B cell (primary cell): ENCODE measurements around the gene EMC6.

Source experiments
- EZH2 ChIP-seq: IDR thresholded peaks from 2 replicates; pipeline ENCODE4 v1.6.1; 2012; ENCODE audit warnings: borderline replicate concordance, low read depth, mild to moderate bottlenecking, moderate library complexity, low read length; ENCODE audit not compliant: insufficient read depth, poor library complexity, severe bottlenecking
- TF ChIP-seq, protein P1 (sequence below): fragments of 200-600 bp; IDR thresholded peaks from one replicate; pipeline ENCODE4 v1.8.0; 2022; ENCODE audit warnings: antibody characterized with exemption, mild to moderate bottlenecking

DNA sequence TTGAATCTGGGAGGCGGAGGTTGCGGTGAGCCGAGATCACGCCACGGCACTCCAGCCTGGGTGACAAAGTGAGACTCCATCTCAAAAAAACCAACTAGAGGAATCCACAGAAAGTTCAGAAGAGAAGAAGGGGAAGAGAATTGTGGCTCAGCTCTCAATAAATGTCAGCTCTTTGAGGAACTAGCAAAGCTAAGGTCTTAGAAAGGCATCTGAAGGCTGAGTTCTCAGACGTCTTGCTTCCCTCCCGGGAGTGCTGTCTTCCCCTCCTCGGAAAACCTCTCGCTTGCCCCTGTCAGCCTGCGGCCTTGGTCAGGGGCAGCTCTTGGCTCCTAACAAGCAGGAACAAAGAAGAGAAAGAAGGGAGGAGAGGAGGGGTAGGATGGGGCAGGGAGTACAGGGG, 37.8 kb upstream of the EMC6 start:
- TF ChIP-seq, protein P1, sequence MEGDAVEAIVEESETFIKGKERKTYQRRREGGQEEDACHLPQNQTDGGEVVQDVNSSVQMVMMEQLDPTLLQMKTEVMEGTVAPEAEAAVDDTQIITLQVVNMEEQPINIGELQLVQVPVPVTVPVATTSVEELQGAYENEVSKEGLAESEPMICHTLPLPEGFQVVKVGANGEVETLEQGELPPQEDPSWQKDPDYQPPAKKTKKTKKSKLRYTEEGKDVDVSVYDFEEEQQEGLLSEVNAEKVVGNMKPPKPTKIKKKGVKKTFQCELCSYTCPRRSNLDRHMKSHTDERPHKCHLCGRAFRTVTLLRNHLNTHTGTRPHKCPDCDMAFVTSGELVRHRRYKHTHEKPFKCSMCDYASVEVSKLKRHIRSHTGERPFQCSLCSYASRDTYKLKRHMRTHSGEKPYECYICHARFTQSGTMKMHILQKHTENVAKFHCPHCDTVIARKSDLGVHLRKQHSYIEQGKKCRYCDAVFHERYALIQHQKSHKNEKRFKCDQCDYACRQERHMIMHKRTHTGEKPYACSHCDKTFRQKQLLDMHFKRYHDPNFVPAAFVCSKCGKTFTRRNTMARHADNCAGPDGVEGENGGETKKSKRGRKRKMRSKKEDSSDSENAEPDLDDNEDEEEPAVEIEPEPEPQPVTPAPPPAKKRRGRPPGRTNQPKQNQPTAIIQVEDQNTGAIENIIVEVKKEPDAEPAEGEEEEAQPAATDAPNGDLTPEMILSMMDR = no peak
- TF ChIP-seq EZH2 = no peak
